T-helper 17 cell (primary cell): ENCODE results near the gene PRSS36. TPM values are rescaled to one million over a fixed set of nuclear protein-coding genes. Genes with fewer than 3 reads are reported as not detected.
A peak's percentile ranks its signal among the peaks of the same experiment; 100 is the strongest.

Experiments used
- ATAC-seq: fragments of 150-1000 bp; cut with Tn5 transposase; 2 replicates; pipeline ENCODE4 v1.10.0; 2021; ENCODE audit warnings: mild to moderate bottlenecking, moderate library complexity
- DNase-seq, 3 donors: peaks; one replicate each; pipeline versions ENCODE4 v3.0.0 to v3.0.0-alpha.2; 2020 to 2021
- H3K9me3 ChIP-seq: one replicate; pipeline ENCODE4 v1.7.0; 2013; ENCODE audit warnings: low read length, mild to moderate bottlenecking; ENCODE audit not compliant: control insufficient read depth, poor library complexity, severe bottlenecking
- H3K27ac Mint-ChIP-seq: one replicate; pipeline ENCODE4 v1.8.0; 2022; ENCODE audit warnings: mild to moderate bottlenecking, moderate library complexity, mixed read lengths
- H3K27me3 Mint-ChIP-seq: one replicate; pipeline ENCODE4 v1.8.0; 2022; ENCODE audit warnings: mixed read lengths
- H3K36me3 Mint-ChIP-seq: one replicate; pipeline ENCODE4 v1.8.0; 2022; ENCODE audit warnings: low read depth, mixed read lengths
- H3K4me1 Mint-ChIP-seq: one replicate; pipeline ENCODE4 v1.8.0; 2022; ENCODE audit warnings: mild to moderate bottlenecking, mixed read lengths
- H3K4me3 Mint-ChIP-seq: one replicate; pipeline ENCODE4 v1.8.0; 2022; ENCODE audit warnings: mild to moderate bottlenecking, moderate library complexity, mixed read lengths
- total RNA-seq, 4 donors: library from RNA in 2 of 4; stranded (reverse) in 2 of 4; gene quantifications; one replicate each; pipeline ENCODE4 v1.2.3 and lab custom pipeline; 2022 to 2026

PRSS36 gene
- total RNA-seq, 2 donors from 2014 or later, result 0.10 to 0.47 TPM

DNA sequence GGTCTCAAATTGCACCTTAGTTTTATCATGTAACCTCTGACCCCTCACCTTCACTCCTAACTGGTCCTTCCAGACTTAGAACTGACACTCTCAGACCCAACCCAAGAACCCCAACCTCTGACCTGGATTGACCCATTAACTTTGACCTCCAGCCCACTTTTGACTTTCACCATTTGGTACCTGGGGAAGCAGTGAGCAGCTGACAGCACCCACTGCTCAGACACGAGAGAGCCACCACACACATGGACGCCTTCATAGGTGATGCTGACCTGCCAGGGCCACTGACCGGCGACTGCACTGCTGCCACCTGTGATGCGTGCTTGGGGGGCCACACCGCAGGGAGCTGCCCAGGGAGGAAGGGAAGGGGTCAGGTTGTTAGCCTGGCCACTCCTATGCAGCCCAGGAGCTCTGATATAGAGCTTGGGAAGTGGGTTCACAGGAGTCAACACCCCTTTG, 16.8 kb downstream of the PRSS36 start:
- peak overlapping the region; percentile 77 for H3K27ac Mint-ChIP-seq
- no peaks in the 10 kb centered on the region for H3K27me3 Mint-ChIP-seq
- H3K9me3 ChIP-seq, result no peaks in the 10 kb centered on the region
- H3K4me1 Mint-ChIP-seq, result peaks cover 4% of the 10 kb centered on the region
- DNase-seq, result no peak
- no peak for ATAC-seq
- no peaks in the 10 kb centered on the region for H3K36me3 Mint-ChIP-seq
- H3K4me3 Mint-ChIP-seq, result no peak overlapping the region

DNA sequence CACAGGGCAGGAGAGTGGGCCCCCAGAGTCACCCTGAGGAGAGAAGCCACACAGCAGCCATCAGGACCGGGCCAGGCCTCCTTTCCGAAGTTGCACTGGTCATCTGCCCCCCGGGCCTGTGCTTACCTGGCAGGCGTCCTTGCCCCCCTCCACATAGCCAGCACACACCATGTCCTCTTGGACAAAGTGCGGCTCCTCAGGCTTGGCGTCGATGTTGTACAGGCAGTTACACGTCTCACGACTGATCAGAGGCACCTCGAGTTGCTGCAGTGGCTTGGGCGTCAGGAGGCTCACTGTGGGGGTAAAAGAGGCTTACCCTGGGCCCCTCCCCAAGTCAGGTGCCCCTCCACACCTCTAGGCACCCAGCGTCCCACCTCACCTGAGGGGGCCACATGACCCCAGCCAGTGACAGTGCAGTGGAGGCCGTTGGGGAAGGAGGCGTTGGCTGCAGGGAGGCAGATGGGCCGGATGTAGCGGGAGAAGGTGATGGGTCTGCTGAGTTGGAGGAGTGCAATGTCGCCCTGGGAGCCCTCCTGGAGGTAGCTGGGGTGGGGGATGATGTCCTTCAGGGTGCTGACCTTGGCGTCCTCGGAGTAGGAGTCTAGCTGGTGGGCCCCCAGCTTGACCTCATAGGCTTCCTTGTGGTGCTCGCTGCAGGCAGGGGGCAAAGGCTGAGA, 17.4 kb downstream of the PRSS36 start:
- ATAC-seq (no peak), DNase-seq (no peak)
- no peaks in the 10 kb centered on the region for H3K9me3 ChIP-seq
- no peaks in the 10 kb centered on the region for H3K36me3 Mint-ChIP-seq
- H3K27ac Mint-ChIP-seq, result peak overlapping the region; percentile 77
- H3K27me3 Mint-ChIP-seq, result no peaks in the 10 kb centered on the region
- H3K4me1 Mint-ChIP-seq, result peaks cover 4% of the 10 kb centered on the region
- no peak overlapping the region for H3K4me3 Mint-ChIP-seq

DNA sequence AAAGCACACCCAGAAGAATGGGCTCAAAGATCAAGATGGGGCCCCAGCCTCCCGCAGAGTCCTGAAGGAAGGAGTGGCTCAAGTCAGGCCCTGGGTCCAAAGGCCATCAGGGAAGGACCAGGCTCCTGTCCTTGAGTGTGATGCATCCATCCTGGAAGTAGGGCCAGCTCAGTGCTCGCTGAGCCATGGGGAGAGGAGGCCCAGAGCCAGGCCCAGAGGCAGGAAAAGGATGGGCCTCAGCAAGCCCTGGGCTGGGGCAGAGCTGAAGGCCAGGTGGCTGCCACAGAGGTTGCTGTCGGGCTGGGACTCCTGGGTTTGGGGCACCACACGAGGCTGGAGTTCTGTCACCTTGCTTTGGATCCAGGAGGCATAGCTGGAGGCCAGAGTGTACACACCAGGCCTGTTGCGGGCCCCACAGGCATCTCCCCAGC, 18.0 kb downstream of the PRSS36 start:
- H3K4me3 Mint-ChIP-seq, result no peak overlapping the region
- peak overlapping the region; percentile 77 for H3K27ac Mint-ChIP-seq
- H3K27me3 Mint-ChIP-seq, result no peaks in the 10 kb centered on the region
- H3K9me3 ChIP-seq, result no peaks in the 10 kb centered on the region
- no peak for DNase-seq
- H3K36me3 Mint-ChIP-seq, result no peaks in the 10 kb centered on the region
- H3K4me1 Mint-ChIP-seq, result peaks cover 4% of the 10 kb centered on the region
- ATAC-seq, result no peak

DNA sequence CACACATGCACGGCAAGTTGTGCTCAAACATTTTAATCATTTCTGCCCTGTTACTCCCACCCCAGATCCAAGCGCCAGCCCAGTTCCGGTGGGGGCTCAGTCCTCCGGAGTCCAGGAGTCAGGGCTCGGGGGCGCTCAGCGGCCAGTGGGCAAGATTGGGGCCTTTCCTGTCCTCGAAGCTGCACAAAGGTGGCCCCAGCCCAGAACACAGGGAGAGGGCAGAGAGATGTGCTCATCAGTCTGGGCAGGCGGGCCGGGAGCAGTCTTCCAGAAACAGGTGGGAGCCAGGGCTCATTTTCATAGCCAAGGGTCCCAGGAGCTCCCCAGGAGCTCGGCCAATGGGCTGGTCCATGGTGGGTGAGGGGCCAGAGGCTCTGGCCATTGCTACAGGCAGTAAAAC, 18.4 kb downstream of the PRSS36 start:
- no peak for ATAC-seq
- Mint-ChIP-seq H3K27me3 (no peaks in the 10 kb centered on the region), H3K36me3 (no peaks in the 10 kb centered on the region), H3K4me3 (no peak overlapping the region), H3K27ac (no peak overlapping the region), H3K4me1 (peaks cover 4% of the 10 kb centered on the region)
- no peak for DNase-seq
- no peaks in the 10 kb centered on the region for H3K9me3 ChIP-seq

DNA sequence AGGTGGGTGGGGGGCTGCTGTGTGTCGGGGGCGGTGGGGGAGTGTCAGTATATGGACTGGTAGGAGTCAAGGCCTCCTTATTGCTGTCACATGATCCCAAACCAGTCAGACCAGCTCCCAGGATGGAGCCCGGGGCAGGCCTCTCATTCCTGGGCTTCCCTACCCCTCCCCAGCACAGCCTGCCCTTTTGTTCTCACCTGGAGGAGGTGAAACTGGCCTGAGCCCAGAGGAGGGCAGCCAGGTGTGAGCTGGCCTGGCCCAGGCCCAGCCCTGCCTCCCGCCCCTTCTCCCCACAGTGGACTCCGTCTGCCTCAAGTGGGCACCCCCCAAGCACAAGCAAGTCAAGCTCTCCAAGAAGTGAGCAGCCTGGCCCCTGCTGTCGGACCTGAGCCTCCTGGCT, 19.0 kb downstream of the PRSS36 start:
- ATAC-seq (no peak), DNase-seq (no peak)
- Mint-ChIP-seq H3K36me3 (no peaks in the 10 kb centered on the region), H3K27me3 (no peaks in the 10 kb centered on the region), H3K27ac (no peak overlapping the region), H3K4me3 (no peak overlapping the region), H3K4me1 (peaks cover 4% of the 10 kb centered on the region)
- no peaks in the 10 kb centered on the region for H3K9me3 ChIP-seq

DNA sequence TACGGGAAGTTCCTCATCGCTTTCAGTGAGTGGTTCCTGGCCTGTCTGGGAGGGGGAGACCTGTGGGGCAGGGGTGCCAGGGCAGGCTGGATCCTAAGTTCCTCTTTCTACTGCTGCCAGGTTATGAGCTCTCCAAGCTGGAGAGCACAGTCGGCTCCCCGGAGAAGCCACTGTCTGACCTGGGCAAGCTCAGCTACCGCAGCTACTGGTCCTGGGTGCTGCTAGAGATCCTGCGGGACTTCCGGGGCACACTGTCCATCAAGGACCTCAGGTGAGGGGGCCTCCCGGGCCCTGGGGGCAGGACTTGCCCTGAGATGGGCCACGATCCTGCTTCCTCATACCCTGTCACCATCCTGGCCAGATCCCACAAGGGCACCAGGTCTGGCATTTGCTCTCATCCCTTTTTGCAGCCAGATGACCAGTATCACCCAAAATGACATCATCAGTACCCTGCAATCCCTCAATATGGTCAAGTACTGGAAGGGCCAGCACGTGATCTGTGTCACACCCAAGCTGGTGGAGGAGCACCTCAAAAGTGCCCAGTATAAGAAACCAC, 19.5 kb downstream of the PRSS36 start:
- H3K4me1 Mint-ChIP-seq, result peaks cover 4% of the 10 kb centered on the region
- no peak overlapping the region for H3K4me3 Mint-ChIP-seq
- H3K9me3 ChIP-seq, result no peaks in the 10 kb centered on the region
- ATAC-seq, result no peak
- no peaks in the 10 kb centered on the region for H3K27me3 Mint-ChIP-seq
- H3K27ac Mint-ChIP-seq, result no peak overlapping the region
- H3K36me3 Mint-ChIP-seq, result no peaks in the 10 kb centered on the region
- no peak for DNase-seq

DNA sequence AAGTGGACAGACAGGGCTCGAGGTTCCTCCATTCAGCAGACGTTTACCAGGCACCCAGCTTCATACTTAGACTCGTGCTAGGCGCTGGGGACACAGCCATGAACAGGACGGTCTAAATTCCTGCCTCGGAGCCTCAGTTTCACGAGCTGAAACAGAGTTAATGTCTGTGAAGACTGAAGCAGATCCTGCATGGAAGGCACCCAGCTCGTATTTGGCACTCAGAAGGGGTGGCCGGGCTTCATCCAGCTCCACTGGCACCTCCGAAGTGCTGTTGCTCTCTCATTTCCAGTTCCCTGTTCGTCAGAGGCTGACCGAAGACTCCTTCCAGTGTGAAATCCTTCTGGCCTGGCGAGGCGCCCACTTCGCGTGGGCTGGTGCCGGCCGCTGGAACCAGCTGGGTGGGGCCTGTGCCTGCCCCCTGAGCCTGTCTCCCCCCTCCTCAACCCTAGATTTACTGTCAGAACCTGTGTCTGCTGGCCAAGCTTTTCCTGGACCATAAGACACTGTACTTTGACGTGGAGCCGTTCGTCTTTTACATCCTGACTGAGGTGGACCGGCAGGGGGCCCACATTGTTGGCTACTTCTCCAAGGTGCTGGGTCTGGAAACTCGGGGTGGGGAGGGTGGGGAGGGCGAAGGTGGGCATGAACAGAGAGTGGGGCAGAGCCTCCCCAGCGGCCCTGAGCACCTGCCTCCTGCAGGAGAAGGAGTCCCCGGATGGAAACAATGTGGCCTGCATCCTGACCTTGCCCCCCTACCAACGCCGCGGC, 20.1 kb downstream of the PRSS36 start:
- no peak for DNase-seq
- no peak overlapping the region for H3K27ac Mint-ChIP-seq
- no peaks in the 10 kb centered on the region for H3K36me3 Mint-ChIP-seq
- H3K9me3 ChIP-seq, result no peaks in the 10 kb centered on the region
- no peak overlapping the region for H3K4me3 Mint-ChIP-seq
- ATAC-seq, result no peak
- peaks cover 4% of the 10 kb centered on the region for H3K4me1 Mint-ChIP-seq
- H3K27me3 Mint-ChIP-seq, result no peaks in the 10 kb centered on the region

DNA sequence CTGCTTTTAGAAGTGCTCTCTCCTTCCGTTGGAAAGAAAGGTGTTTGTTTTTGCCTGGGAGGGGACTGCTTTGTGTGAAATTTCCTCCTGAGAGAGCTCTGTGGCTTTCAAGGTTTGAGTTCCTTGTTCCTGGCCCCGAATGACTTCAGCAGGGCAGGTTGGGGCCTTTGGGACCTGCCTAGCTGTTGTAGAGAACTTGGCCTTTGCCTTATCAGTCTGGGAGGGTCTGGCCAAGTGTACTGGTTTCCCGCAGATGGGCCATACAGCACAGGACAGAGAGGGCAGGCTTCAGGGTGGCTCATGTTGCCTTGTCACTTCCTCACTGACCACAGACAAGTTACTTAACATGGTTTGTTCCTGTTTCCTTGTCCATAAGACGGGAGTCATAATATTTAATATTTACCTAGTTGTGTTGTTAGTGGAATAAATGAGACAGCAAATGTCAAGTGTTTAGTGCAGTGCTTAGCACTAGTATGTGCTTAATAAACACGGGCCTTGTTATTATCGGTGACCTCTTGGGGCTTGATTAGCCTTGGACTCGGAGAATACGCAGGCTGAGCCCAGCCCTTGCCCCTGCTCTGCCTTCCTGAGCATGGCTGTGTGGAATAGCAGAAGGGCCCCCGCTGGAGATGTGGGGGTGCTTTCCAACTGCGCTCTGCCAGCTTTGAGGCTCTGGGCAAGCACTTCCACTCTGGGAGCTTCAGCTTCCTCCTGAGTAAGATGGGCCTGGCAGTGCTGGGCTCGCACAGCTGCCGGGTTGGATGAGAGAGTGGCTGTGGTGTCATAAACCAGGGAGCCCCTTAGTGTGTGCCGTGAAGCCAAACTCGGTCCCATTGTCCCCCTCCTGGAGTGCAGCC, 20.9 kb downstream of the PRSS36 start:
- DNase-seq, result no peak
- no peaks in the 10 kb centered on the region for H3K36me3 Mint-ChIP-seq
- peaks cover 4% of the 10 kb centered on the region for H3K4me1 Mint-ChIP-seq
- ATAC-seq, result peak; percentile 54
- peak overlapping the region; percentile 16 for H3K27ac Mint-ChIP-seq
- H3K9me3 ChIP-seq, result no peaks in the 10 kb centered on the region
- H3K27me3 Mint-ChIP-seq, result no peaks in the 10 kb centered on the region
- no peak overlapping the region for H3K4me3 Mint-ChIP-seq

DNA sequence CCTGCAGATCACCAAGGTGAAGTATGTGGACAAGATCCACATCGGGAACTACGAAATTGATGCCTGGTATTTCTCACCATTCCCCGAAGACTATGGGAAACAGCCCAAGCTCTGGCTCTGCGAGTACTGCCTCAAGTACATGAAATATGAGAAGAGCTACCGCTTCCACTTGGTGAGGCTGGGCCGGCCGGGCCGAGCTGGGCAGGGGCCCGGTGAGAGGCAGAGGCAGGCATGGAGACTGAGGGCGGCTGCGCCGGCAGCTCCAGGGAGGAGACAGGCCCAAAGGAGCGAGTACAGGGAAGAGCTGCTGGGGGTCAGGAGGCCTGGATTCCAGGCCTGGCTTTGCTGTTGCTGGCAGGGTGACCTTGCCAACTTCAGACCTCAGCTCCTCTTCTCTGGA, 22.7 kb downstream of the PRSS36 start:
- Mint-ChIP-seq H3K27me3 (no peaks in the 10 kb centered on the region), H3K4me1 (peaks cover 2% of the 10 kb centered on the region), H3K4me3 (no peak overlapping the region), H3K27ac (no peak overlapping the region), H3K36me3 (no peaks in the 10 kb centered on the region)
- ATAC-seq (no peak), DNase-seq (no peak)
- no peaks in the 10 kb centered on the region for H3K9me3 ChIP-seq

DNA sequence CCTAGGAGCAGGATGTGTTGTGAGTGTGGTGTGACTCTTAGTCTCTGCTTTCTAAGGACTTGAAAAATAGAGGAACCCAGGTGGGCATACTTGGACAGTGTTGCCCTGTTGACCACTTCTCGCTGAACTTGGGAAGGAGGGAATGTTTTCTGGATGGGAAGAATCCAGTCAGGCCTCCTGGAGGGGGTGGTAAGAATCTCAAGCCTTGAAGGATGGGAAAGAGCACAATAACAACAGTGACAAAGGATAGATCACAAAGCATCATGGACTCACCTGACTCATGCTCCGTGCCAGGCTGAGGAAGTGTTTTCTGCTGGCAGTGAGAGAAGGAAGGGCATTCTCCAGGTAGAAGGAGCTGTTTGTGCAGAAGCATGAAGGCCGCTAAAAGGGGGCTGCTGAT, 24.0 kb downstream of the PRSS36 start:
- H3K4me1 Mint-ChIP-seq, result peaks cover 2% of the 10 kb centered on the region
- DNase-seq (no peak), ATAC-seq (no peak)
- no peaks in the 10 kb centered on the region for H3K36me3 Mint-ChIP-seq
- peak overlapping the region; percentile 47 for H3K27ac Mint-ChIP-seq
- no peaks in the 10 kb centered on the region for H3K9me3 ChIP-seq
- no peaks in the 10 kb centered on the region for H3K27me3 Mint-ChIP-seq
- no peak overlapping the region for H3K4me3 Mint-ChIP-seq

DNA sequence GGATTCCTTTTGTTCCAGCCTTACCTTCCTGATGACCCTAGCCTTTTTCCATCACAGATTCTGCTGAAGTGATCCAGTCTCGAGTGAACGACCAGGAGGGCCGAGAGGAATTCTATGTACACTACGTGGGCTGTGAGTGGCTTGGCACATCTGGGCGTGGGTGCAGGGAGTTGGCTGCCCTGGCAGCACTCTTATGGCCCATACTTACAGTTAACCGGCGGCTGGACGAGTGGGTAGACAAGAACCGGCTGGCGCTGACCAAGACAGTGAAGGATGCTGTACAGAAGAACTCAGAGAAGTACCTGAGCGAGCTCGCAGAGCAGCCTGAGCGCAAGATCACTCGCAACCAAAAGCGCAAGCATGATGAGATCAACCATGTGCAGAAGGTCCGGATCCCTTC, 29.7 kb downstream of the PRSS36 start:
- Mint-ChIP-seq H3K27me3 (no peaks in the 10 kb centered on the region), H3K36me3 (peaks cover 6% of the 10 kb centered on the region)
- no peak for DNase-seq

DNA sequence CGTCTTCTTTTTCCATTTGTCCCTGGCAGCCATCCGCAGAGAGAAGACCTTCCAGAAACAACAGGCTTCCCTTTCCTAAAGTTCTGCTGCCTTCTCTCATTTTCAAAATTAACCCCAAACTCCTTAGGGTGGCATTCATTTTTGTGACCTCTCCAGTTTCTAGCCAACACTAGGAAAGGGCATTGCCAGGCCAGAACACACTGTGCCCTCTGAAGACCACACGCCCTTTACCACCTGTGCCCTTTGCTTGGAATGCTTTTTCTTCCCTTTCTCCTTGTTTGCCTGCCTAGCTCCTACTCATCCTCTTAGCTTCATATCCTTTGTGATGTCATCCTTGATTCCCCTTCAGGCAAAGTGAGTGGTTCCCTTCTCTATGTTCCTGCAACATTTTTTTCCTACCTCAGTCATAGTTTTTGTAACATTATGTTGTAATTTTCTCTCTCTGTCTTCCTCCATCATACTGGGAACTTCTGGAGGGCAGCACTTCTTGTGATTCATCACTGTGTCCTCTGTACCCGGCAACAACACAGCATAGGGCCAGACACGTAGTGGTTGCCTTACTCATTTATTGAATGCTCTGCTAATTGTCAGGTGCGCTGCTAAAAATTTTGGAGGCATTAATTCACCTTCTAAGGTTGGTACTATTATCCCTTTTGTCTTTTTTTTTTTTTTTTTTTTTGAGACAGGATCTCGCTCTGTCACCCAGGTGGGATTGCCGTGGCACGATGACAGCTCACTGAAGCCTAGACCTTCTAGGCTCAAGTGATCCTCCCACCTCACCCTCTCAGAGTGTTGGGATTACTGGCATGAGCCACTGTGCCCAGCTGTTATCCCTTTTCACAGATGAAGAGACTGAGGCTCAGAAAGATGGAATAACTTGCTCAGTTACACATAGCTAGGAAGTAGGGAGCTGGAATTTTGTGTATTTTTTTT, 31.4 kb downstream of the PRSS36 start:
- no peak for ATAC-seq
- peak overlapping the region; percentile 95 for H3K27ac Mint-ChIP-seq
- no peak for DNase-seq
- H3K4me1 Mint-ChIP-seq, result peaks cover 14% of the 10 kb centered on the region
- H3K27me3 Mint-ChIP-seq, result no peaks in the 10 kb centered on the region
- peak overlapping the region; percentile 93 for H3K4me3 Mint-ChIP-seq
- H3K9me3 ChIP-seq, result no peaks in the 10 kb centered on the region
- peaks cover 6% of the 10 kb centered on the region for H3K36me3 Mint-ChIP-seq

More for the DNA sequence above, 29.7 kb downstream of the PRSS36 start:
- H3K9me3 ChIP-seq, result no peaks in the 10 kb centered on the region
- Mint-ChIP-seq H3K4me3 (no peak overlapping the region), H3K4me1 (peaks cover 12% of the 10 kb centered on the region), H3K27ac (no peak overlapping the region)
- no peak for ATAC-seq
